AG04450 (cell line): Measurements from ENCODE around the gene ZMYND8. TPM values are rescaled to one million over a fixed set of nuclear protein-coding genes. Genes with fewer than 3 reads are reported as not detected.

Experiments
- CTCF ChIA-PET: fragments of 300-600, 350-600 bp; formaldehyde crosslinking; extraction: SDS; loops from one replicate; lab custom pipeline; 2022; ENCODE audit warnings: antibody characterized with exemption, inconsistent platforms; lab: Charles Lee
- POLR2A ChIA-PET: fragments of 350-600 bp; formaldehyde crosslinking; extraction: SDS; loops from one replicate; lab custom pipeline; 2021; ENCODE audit warnings: antibody characterized with exemption, inconsistent platforms; lab: Yijun Ruan, JAX
- DNase-seq: peaks from one replicate; pipeline ENCODE4 v3.0.0-alpha.2; 2011; ENCODE audit warnings: low read depth, low spot score
- H3K27ac ChIP-seq: one replicate; pipeline ENCODE4 v1.5.1; 2012; ENCODE audit warnings: low read depth, low read length, control low read depth
- H3K27me3 ChIP-seq: one replicate; pipeline ENCODE4 v1.6.0; 2012; ENCODE audit warnings: low read length; ENCODE audit not compliant: control insufficient read depth, insufficient read depth
- H3K4me3 ChIP-seq: 2 replicates; pipeline ENCODE4 v1.5.1; 2011; ENCODE audit warnings: mild to moderate bottlenecking, low read depth, low read length, control low read depth
- H3K9me3 ChIP-seq: 2 replicates; pipeline ENCODE4 v1.5.1; 2012; ENCODE audit warnings: low read length; ENCODE audit not compliant: control insufficient read depth, insufficient read depth
- polyA plus RNA-seq: library from polyadenylated mRNA; depleted of rRNA; stranded (reverse); fragments of >200 nt; gene quantifications from 2 replicates; pipeline ENCODE4 v1.2.3, GENCODE V29; 2011
- TF ChIP-seq, protein P1 (sequence below): IDR thresholded peaks from 2 replicates; pipeline ENCODE4 v1.5.1; 2011; ENCODE audit warnings: low read depth, low read length, control low read depth, inconsistent platforms

Gene ZMYND8
- polyA plus RNA-seq, 1 experiment = 23.1 TPM

DNA sequence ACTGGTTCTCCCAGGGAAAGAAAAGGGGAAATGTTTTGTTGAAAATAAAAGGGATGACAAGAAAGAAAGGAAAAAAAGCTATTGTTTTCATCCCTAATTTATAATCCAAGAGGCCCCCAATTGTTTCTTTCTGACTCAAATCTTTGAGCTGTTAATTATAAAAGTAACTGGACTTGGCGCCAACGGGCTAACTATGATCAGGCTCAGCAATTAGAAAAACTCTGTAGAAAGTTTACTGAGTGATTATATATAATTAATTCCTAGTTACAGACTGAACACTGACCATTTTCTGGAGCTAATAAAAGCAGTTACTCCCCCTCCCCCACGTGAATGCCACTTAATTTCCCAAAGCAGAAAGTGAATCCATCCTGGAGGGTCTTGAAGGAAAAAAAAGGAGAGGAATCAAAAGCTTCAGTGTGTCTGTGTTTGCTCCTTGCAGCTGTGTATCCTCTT is 3.2 kb downstream of the ZMYND8 start:
- ChIA-PET CTCF (interaction anchor here (0.8 to 10.7 kb wide), 3 partner anchors 31 to 268 kb away, joined by 4 to 68 read pairs (median 11); no protein-coding TSS in a partner anchor), POLR2A (no interaction called here)
- Histone ChIP-seq H3K27ac (no peak overlapping the region), H3K4me3 (peak overlapping the region; percentile 23; the same call in 1 of the 2 replicates), H3K27me3 (no peaks in the 10 kb centered on the region), H3K9me3 (no peaks in the 10 kb centered on the region; the same call in 1 of the 2 replicates)
- no peak for DNase-seq
- TF ChIP-seq, protein P1, sequence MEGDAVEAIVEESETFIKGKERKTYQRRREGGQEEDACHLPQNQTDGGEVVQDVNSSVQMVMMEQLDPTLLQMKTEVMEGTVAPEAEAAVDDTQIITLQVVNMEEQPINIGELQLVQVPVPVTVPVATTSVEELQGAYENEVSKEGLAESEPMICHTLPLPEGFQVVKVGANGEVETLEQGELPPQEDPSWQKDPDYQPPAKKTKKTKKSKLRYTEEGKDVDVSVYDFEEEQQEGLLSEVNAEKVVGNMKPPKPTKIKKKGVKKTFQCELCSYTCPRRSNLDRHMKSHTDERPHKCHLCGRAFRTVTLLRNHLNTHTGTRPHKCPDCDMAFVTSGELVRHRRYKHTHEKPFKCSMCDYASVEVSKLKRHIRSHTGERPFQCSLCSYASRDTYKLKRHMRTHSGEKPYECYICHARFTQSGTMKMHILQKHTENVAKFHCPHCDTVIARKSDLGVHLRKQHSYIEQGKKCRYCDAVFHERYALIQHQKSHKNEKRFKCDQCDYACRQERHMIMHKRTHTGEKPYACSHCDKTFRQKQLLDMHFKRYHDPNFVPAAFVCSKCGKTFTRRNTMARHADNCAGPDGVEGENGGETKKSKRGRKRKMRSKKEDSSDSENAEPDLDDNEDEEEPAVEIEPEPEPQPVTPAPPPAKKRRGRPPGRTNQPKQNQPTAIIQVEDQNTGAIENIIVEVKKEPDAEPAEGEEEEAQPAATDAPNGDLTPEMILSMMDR = no peak

DNA sequence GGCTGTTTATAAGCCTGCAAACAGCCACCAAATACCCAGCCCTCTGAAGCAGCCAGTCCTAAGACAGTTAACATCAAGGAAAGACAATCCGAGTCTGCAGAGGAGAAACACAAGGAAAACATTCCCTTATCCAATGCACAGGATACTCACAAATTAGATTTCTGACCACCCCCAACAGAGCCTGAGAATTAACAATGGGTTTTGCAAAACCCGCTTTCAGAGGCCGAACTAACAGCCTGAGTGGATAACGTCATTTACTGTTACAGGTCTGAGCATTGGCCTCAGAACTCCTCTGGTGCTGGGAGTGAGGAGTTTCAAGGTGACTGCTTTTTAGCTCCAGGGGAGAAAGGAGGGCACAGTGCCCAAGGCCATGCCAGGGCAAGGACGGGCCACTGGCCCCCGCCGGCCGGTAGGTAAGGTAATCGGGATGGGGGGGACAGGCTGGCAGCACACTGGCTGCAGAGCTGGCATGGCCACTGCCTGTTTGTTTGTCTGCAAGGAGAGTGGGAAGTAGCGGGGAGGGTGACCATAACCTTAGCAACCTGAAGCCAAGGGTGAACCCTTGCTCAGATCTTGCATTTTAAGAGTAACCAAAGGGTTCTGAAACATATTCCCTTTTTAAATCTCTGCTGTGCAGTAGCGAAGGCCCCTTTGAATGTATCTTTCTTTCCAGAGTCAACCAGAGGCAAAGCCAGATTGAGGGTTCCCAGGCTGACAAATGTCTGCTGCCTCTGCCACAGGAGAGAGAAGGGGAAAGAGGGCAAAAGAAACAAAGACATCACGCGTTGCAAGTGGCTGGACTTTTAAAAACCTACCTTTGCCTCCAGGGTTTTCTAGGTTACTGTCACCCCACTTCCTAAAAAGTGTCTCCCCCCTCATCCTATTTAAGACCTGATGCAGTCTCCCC is 3.9 kb downstream of the ZMYND8 start:
- no peaks in the 10 kb centered on the region; the same call in 1 of the 2 replicates for H3K9me3 ChIP-seq
- CTCF ChIA-PET = interaction anchor here (2.4 to 10.7 kb wide), 3 partner anchors 31 to 80 kb away, joined by 11 to 68 read pairs (median 23); no protein-coding TSS in a partner anchor
- POLR2A ChIA-PET = no interaction called here

DNA sequence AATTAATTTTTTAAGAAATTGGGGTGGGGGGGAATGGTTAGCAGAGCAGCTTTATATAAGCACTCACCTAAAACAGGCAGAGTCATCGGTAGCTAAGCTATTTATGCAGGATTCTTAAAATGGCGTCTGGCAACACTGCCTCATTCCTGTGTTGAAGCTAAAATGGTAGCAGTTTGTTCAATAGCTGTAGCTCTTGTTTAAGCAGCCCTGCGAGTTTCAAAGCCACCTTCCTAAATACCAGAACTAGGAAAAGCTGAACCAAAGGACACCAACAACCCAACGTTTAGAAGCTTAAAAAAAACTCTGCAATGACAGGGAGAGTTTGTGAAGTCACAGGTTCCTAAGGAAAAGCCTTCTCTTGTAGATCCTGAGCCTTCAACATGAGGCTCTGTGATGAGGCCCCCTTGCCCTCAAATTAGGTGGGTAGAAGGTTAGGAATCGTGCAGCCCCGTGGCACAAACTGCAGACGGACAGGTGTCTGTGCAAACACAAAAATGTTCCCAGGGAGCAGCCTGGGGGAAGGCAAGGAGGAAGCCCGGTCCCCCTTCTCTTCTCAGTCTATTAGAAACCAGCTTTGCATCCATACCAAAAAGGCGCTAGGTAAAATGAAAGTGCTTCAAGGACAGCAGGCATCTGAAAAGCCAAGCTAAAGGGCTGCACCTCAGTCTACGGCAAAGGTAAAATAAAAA is 4.7 kb downstream of the ZMYND8 start:
- POLR2A ChIA-PET = interaction anchor here (0.6 kb wide), 1 partner anchor 51 kb away, joined by 3 read pairs; no protein-coding TSS in a partner anchor
- DNase-seq = no peak
- no peaks in the 10 kb centered on the region for H3K27me3 ChIP-seq
- H3K4me3 ChIP-seq = peak overlapping the region; percentile 23; the same call in 1 of the 2 replicates
- H3K27ac ChIP-seq = peak overlapping the region; percentile 34
- no peaks in the 10 kb centered on the region for H3K9me3 ChIP-seq
- CTCF ChIA-PET = interaction anchor here (3.3 kb wide), 1 partner anchor 32 kb away, joined by 23 read pairs; no protein-coding TSS in a partner anchor
- TF ChIP-seq, protein P1 = no peak

More for the DNA sequence above, 3.9 kb downstream of the ZMYND8 start:
- TF ChIP-seq, protein P1 = no peak
- no peaks in the 10 kb centered on the region for H3K27me3 ChIP-seq
- H3K4me3 ChIP-seq = peak overlapping the region; percentile 17
- DNase-seq = no peak
- peak overlapping the region; percentile 34 for H3K27ac ChIP-seq

DNA sequence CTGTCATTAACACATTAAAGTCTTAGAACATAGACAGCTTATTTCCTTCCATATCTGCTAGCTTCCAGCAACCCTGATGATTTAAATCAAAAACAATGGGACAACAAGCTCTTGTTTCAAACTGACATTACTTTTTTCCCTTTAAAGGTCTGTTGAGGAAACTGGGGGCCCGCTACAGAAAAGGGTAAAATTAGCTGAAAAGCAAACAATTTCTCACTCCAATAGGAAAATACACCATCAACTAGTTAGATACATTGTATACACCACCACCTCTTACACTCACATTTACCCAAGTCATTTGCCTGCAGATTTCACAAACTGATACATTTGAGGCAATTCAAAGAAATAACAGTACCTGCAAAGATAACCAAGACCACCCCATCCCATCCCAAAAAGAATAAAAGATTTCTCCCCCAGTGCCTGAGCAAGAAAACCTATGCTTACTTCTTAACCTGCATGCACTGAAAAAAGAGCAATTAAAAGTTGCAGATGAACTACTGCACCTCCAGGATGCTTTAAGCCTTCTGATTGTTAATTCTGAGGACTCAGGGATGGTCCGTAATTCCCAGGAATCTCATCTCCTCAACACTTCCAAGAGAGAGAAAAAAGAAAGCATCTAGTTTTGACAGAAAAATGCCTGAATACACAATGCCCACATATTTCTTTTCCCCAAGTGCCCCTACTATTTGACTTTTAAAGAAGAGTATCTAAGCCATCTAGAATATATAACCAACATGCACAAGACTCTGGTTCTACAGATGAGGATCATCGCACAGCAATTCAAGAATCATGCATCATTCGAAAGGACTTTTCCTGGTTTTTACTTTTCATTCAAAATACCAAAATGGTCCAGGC is 5.6 kb downstream of the ZMYND8 start:
- Histone ChIP-seq H3K27me3 (no peaks in the 10 kb centered on the region), H3K9me3 (no peaks in the 10 kb centered on the region), H3K4me3 (no peak overlapping the region), H3K27ac (no peak overlapping the region)
- TF ChIP-seq, protein P1 = no peak
- ChIA-PET CTCF (interaction anchor here (1.9 to 3.3 kb wide), 2 partner anchors 33 to 78 kb away, joined by 6 to 23 read pairs; no protein-coding TSS in a partner anchor), POLR2A (interaction anchor here (0.9 kb wide), 1 partner anchor 8 kb away, joined by 5 read pairs; no protein-coding TSS in a partner anchor)
- no peak for DNase-seq
